Hematopoietic multipotent progenitor cell treated with erythropoietin and hydrocortisone succinate and interleukin-3 and kit ligand, for 8 days (in vitro differentiated cells): ENCODE measurements around the gene LARP1.
A peak's percentile ranks its signal among the peaks of the same experiment; 100 is the strongest.

Experiments
- DNase-seq: peaks from one replicate; pipeline ENCODE4 v3.0.0-alpha.2; 2015

Gene LARP1

DNA sequence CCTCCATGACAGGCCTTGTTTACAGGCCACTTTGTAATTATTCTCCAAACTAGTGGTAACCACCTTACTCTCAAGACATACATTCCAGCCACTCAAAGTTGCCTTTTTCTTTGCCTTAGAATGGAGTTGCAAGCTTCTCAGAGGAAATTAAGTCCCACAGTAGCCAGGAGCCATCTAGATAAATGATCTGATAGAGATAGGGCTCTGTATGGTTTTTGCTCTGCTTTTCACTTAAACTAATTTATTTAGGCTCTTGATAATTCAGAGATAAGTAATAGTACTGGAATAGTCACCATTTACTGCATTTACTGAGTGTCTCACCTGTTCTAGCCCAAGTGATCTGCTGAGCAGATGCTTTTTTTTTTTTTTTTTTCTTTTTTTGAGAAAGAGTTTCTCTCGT, 7.5 kb downstream of the LARP1 start:
- no peak for DNase-seq

DNA sequence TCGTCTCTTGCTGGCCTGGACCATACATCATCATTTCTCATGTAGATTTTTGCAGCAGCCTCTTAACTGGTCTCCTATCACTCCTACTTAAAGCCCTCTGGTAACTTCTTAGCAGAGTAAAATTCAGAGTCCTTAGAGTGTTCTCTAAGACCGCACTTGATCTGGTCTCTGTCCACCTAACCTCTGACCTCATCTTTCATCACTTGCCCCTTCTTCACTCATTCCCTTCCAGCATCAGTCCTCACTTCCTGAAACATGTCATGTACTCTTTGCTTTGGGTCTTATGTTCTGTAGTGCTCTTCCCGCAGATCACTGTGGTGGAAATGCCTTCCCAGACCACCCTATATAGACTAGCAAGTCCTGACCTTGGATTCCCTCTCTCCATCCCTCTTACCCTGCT, 9.8 kb downstream of the LARP1 start:
- DNase-seq = no peak

DNA sequence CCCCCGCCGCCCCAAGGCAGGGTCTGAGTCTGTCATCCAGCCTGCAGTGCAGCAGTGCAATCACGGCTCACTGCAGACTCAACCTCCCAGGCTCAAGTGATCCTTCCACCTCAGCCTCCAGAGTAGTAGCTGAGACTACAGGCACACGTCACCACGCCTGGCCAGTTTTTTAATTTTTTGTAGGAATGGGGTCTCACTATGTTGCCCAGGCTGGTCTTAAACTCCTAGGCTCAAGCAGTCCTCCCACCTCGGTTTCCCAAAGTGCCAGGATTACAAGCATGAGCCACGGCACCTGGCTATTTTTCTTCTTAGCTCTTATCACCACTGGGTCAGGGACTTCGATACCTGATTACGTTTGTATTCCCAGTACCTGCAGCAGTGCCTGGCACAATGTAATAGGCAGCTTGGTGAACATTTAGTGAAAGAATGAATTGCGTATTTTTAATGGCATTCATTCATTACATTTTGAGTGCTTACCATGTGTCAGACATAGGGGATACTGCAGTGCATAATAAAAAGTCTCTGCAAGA, 10.3 kb downstream of the LARP1 start:
- DNase-seq = no peak

DNA sequence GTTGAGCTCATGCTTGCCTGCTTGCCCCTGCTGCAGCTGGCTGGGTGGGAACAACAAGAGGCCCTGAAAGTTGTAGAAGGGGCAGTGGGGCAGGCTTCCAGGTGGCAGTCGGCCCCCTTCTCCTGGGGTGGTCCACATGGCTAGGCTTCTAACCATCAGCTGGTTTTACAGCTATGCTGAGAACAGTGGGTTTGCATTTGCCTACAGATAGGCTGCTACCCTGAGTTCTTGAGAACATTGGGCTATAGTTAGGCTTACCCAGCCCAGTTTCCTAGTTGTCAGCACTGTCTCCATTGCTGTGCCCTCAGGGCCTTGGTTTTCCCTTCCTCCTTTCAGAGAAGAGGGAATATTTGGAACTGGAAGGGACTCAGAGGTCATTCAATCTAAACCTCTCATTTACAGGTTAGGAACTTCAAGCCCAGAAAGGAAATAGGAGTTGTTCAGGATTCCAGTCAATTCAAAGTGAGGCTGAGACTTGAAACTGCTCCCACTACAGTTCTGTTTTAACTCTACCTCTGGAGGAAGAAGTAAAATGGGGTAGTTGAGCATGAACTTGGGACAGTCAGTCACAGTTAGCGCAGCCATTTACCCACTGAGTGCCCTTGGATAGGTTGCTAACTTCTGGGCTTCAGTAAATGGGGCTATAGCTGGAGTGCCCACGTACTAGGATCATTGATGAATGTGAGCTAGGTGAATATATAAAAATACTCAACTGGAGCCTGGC, 11.5 kb downstream of the LARP1 start:
- DNase-seq = no peak

DNA sequence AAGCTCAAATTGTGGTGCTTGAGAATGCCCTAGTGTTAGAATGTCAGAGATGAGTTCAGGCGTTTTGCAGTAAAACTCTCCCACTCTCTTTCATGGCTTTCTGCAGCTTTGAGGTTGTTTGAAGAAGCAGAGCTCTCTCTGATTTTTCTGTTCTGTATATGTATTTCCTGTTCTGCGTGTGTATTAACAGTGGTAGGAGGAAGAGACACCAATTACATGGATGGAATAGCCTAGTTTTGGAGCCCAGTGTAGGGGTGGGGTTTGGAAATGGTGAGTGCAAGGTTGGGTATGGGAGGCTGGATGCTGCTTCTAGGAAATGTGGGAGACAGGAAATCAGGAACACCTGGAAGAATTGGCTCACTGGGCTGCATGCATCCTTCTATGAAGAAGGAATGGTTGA, 12.4 kb downstream of the LARP1 start:
- DNase-seq = no peak

DNA sequence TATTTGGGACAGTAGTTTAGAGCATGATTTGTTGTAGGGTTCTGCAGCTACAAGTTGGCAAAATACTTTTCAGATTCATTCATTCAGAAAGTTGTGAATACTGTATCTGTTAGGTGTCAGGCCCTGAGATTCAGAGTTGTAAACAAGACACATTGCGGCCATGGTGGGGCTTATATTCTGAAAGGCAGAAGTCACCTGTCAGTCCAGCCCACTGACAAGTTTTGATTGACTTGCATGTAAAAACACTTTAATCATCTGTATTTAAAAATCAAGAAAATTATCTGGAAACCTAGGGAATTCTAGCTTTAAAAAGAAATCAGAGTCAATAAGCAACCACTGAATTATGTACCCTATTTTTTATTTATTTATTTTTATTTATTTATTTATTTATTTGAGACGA, 13.0 kb downstream of the LARP1 start:
- no peak for DNase-seq

DNA sequence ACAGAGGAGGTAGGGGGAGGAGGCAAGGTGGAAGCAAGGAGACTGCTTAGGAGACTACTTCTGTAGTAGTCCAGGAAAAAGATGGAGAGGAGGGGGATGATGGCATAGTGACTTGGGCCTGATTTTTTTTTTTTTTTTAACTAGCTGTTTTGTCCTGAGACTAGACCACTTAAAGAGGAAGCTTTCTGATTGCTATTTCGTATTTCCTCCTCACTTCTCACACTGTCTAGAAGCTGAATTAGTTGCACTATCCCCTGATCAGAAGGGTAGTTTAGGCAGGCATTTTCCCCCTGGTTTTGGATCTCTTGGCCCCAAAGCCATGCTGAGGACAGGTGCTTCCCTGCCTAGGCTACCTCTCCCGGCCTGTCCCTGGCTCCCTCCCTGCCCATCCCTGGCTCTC, 14.9 kb downstream of the LARP1 start:
- DNase-seq = no peak

DNA sequence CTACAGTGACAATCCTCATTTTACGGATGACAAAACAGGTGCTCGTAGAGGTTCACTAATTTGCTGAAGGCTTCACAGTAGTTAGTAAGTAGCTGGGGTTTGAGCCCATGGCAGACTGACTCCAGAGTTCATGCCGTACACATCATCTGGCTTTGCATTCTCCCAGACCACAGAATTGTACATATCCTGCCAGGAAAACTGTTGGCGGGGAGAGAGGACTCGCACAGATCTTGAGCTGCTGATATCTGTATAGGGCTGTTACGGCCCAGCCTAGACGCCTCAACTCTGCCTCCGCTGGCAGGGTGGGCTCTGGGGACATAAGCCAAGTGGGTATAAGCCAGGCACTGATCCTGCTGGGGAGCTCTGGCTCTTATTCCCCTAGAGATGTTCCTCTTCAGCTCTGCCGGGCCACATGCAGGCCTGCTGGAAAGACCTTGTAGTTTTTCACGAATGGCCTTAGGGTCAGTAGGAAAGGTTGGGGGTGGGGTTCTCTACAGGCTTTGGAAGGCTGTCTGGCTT, 16.3 kb downstream of the LARP1 start:
- DNase-seq = no peak

DNA sequence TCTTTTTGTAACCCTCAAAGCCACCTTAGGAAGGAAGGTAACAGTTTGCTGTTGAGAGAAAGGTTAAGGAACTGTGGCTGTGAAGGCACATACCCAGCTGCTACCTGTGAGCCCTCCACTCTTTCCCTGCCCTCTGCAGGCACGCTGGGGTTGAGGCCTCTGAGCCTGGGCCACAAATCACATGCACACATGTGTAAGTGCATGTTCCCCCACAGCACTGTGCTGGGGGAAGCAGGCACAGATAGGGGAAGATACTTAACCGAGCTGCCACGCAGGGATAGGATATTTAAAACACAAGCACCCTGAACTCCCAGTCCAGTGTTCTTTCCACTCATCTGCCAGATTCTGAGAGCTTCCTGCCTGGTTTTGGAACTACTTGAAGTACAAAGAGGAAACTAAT, 18.1 kb downstream of the LARP1 start:
- DNase-seq = no peak

DNA sequence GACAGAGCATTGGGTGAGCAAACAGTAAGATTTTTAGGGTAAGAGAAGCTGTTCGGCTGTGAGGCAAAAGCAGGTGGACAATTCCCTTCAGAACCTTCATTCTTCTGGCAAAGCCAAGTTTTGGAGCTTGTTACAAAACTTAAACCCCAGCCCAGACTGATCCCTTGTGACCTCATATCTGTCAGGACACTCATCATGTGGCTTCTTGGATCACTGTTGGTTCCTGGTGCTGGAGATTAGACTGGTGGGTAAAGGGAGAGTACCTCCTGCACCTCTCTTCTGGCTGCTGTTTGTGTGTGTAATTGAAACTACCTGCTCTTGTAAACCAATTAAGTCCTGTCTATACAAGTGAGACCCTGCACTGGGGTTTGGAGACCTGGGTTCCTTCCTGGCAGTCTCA, 21.0 kb downstream of the LARP1 start:
- peak; percentile 90 for DNase-seq

DNA sequence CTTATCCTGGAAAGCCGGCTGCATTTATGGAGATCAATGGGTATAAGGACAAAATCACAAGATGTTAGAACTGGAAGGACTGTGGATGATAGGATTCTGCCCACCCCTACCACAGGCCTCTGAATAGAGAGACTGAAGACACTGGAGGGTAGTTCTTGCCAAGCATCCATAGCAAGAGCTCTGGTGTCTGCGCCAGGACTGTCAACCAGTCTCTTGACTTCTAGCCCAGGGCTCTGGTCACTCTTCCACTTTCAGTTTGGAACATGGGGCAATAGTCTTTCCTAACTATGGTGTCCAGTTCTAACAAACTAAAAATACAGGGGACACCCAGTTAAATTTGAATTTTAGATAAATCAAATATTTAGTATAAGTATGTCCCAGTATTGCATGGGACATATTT, 23.4 kb downstream of the LARP1 start:
- DNase-seq = no peak

DNA sequence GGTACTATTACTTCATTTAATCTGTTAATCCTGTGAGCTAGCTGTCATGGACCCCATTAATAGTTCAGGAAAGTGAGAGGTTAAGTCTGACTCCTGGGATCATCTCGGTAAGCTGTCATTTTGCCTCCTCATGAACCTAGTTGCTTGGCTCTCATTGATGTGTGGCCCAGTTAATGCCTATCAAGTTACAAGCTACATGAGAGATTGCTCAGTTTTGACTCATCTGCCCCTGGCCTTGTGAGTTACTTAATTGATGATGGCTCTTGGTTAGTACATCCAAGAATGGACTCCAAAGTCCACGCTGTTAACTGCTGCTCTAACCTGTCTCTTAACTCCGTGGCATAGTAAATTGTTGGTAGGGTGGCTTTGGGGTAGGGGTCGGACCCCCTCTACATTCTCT, 23.9 kb downstream of the LARP1 start:
- no peak for DNase-seq

DNA sequence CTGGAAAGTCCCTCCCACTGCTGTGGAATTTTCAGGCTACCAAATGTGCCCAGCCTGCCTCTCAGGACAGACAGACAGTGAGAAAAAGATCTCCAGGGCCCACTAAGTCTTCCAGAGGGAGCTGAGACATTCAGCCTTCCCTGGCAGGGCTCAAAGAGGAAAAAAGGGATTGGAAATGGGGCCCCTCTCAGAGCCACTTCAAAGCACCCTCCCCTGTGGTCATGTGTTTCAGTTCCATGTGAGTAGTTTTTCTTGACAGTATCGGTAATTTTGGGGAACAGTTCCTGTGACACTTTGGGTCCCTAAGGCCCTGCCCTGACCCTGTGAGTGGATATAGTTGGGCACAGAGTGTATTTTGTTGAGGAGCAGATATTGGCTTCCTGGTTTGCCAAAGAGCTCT, 25.0 kb downstream of the LARP1 start:
- no peak for DNase-seq

DNA sequence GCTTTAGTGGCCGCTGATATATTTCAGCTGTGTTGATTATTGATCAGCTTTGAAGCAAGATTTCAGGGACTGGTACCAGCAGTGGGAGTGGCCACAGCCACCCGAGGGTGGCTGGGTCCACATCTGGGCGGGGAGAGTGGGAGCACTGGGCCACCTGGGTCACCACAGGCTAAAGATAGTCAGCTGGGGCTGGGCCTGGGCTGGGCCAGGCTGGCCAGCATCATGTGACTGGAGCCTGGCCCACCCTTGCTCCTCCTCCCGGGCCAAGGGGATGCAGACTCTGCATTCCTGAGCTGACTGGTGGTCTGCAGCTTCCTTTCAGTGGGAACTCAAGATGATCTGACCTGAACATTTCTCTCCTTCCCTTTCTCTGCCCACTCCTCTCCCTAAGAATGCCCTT, 27.1 kb downstream of the LARP1 start:
- peak; percentile 46 for DNase-seq

DNA sequence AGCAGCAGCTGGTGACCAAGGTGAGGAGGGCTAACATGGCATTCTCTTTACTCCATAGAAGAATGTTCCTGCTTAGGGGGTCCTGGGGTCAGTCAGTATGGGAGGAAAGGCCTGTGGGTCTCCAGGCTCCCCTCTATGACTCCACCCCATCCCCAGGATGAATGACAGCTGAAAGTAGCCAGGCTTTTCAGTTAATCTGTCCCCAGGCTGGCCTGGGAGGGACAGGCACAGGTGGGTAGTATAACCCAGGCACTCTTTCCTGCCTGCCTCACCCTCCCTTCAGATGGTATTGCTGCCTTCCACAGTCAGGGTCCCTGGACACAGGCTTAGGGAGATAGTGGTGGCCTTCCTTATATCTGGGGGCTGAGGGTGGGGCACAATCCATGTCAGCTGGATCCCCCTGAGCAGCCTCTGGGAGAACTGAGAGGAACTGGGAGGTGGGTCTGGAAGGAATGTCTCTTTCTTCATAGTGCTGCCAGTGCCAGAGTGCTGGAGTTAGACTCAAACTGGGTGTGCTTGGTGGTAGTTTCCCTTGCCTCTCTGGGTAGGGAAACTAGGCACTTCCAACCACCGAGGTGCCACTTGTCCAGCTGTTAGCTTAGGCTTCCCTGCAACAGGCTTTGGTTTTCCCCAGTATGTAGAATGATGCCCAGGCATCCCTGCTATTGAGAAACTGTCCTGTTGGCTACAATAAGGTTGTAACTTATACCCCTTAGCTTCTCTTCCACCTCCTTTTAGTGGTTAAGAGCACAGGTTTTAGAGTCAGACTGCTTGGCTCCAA, 27.8 kb downstream of the LARP1 start:
- no peak for DNase-seq

DNA sequence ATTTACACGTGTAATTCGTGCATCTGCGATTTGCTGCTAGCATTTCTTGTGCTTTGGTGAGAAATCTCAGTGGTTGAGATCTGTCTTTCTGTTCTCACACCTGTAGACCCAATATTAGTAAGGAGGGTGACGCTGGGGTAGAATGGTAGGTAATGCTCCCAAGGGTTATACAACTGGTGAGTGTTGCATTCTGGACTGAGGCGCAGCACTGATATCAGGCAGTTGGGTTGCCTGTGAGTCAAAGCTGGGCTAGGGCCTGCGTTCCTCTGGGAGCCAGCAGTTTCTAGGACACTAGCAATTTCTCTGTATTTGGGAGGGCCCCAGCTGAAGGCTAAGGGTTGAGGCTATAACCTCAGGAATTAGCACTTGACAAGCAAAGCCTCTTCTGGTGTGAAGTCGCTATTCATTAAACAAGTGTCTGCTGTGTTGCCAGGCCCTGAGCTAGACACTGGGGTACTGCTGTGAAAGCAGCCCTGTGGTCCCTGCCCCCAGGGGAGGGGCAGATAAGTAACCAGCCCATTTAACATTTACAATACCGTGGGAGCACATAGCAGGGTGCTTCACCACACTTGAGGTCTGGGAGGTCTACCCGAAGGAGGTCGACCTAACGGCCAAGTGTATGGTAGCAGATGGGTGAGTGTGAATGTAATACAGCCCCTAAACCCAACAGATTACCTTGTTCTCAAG, 28.7 kb downstream of the LARP1 start:
- no peak for DNase-seq

DNA sequence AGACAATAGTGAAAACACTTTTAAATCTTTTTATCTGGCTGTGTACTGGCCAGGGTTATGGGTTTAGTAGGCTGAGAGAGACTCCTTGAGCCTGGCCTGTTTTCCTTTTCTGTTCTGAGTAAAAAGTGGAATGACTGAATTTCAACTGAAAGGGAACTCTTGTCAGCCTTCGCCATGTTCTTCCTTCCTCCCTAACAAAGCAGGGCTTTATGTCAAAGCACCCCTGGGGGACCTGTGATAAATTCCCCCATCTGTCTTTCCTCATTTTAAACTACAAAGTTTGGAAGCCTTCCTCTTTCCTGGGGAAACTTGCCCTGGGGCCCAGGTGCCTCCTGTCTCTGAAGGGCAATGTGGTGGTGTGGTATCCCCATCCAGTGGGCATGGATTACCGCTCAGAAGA, 29.7 kb downstream of the LARP1 start:
- no peak for DNase-seq

DNA sequence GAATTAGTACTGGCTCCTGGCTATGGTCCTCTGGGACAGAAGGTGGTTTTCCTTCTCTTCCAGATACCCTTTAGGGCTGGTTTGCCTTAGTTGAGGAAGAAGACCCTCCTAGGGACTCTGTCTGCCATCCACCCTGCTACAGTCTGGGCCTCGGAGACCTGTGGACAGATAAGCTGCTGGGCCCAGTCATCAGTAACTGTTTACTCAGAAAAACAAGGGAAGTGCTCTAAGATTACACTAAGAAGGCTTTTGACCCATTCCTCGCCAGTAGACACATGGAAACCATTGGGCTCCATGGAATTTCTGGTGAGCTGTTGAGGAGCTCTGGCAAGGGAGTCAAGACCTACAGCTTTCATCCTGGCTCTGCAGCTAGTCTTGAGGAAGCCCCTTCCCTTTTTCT, 31.2 kb downstream of the LARP1 start:
- peak; percentile 51 for DNase-seq

DNA sequence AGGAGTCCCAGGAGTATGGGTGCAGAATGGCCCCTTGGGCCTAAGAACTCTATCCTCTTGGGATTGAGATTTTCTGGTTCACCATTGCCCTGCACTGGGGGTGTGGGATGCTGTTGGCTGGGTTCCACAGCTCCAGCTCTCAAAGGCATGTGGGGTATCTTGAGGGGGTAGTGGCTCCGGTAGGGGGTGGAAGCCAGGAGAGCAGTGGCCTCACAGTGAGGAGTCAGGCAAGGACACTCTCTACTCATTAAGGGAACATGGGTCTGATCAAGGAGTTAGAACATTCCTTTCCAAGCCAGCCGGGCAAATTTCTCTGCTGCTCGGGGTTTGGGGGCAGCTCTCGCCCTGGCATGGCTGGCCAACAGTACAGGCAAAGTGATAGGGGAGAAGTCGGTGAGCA, 33.0 kb downstream of the LARP1 start:
- no peak for DNase-seq

DNA sequence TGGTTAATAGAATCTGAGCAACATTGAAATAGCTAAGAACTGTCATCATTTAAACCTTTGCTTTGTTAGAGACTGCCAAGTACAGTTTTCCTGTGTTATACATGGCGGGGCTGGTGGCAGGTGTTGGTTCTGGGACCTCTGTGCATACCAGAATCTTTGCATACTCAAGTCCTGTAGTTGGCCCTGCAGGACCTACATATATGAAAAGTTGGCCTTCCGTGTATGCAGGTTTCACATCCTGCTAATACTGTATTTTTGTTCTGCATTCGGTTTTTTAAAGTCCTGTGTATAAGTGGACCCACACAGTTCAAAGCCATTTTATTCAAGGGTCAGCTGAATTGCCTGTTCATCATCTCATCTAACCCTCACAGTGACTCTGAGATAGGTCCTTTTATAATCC, 36.4 kb downstream of the LARP1 start:
- no peak for DNase-seq

DNA sequence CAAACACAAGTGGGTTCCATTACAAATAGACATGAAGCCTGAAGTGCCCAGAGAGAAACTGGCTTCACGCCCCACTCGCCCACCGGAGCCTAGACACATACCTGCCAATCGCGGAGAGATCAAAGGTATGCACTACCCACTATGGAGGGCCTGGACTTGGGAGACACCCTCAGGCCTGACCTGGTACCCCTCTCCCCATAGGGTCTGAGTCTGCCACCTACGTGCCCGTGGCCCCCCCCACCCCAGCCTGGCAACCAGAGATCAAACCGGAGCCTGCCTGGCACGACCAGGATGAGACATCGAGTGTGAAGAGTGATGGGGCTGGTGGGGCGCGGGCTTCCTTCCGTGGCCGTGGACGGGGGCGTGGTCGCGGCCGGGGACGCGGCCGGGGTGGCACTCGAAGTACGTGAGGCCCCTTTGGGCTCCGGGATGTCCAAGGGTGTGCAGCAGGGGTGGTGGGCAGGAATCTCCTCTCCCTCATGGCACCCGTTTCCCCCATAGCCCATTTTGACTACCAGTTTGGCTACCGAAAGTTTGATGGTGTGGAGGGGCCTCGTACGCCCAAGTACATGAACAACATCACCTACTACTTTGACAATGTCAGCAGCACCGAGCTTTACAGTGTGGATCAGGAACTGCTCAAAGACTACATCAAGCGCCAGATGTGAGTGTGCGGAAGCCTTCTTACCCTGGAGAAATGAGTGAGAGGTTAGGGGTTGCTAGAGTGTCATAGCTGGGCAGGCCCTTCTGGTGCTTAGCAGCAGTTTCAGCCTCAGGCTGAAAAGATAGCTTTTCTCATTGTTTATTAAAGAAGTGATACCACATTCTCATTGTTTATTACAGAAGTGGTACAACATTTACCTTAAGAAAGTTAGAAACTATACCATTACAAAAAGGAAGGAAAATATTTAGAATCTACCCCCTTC, 38.7 kb downstream of the LARP1 start:
- DNase-seq = no peak

DNA sequence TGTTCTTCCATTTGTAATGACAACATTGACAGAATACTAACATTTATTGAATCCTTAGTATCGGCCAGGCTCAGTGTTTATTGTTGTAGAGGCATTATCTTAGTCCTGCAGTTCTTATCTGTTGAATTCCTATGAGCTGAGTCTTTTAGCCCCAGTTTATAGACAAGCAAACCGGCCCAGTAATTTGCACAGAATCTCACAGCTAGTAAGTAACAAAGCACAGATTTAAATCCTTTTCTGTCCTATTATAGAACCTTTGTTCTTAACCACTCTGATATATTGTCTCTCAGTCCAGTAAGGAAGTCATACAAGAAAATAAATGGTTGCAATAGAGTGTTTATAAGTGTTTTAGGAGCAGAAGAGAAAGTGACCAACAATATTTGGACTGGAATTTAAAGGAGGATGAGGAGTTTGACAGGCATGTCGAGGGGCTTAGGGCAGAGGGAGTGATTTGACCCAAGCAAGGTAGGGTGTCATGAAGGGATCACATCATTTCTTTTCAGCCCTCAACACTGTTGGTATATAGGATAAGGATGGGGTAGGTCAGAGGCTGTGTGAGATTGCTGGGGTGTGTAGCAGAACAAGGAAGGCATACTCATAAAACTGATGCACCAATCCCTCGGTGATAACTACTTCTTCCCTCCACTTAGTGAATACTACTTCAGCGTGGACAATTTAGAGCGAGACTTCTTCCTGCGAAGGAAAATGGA, 39.5 kb downstream of the LARP1 start:
- DNase-seq = no peak
